HG02623 (cell line): Measurements from ENCODE around the gene NSF.
"Not testable (repeated sequence)": the region's sequence is repeated elsewhere in the genome, so short reads cannot be mapped to it uniquely, and the experiment has no call there.

Experiments used
- ATAC-seq: cut with Tn5 transposase; IDR thresholded peaks from one replicate; pipeline ENCODE4 v1.9.1; 2021; ENCODE audit warnings: moderate library complexity; ENCODE audit not compliant: unreplicated experiment

NSF gene

GRCh38 chr17:46753776-46754175, 163.3 kb downstream of the NSF start:
- ATAC-seq: no peak

- no peak for ATAC-seq
Measured at GRCh38 chr17:46756081-46756735, 165.7 kb downstream of the NSF start.

DNA sequence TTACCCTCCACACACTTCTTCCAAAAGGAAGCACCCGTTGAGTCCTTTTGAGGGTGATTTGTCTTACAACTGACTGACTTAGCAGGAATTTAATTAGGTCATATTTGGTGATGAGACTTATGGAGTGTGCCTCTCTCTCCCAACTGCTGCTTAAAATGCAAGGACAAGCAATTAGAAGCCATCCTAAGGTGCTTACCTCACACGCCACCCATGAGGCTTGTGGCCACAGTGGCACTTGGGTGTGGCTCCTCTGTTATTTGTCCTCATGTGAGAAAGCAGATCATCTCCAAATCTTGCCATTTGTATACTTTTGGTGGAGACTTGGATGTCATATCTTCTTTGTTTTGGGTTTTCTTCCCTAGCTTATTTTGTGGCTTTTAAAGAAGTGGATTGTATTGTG, 166.4 kb downstream of the NSF start:
- ATAC-seq: no peak

DNA sequence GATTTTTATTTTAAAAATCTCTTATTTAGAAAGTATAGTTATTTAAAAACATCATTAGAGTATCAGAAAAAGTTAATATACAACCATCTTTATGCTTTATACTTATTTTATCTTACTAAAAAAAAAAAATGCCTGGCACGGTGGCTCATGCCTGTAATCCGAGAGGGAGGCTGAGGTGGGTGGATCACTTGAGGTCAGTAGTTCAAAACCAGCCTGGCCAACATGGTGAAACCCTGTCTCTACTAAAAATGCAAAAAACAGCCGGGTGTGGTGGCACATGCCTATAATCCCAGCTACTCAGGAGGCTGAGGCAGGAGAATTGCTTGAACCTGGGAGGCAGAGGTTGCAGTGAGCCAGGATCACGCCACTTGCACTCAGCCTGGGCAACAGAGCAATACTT, 167.1 kb downstream of the NSF start:
- ATAC-seq: not testable (repeated sequence)

DNA sequence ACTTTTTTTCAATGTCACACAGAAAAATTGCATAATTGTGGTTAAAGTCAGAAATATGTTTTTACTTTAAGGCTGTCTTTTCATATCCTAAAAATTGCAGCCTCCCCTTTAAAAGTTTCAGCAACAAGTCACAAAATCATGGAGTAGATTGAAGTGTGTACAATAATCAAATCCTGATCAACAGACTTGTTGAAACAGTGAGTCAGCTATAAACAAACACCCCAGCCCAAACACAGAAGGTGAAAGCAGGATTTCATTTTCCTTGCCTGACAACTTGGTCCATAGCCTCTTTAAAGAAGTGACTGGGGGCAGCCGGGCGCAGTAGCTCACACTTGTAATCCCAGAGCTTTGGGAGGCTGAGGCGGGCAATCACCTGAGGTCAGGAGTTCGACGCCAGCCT, 168.1 kb downstream of the NSF start:
- ATAC-seq: no peak

DNA sequence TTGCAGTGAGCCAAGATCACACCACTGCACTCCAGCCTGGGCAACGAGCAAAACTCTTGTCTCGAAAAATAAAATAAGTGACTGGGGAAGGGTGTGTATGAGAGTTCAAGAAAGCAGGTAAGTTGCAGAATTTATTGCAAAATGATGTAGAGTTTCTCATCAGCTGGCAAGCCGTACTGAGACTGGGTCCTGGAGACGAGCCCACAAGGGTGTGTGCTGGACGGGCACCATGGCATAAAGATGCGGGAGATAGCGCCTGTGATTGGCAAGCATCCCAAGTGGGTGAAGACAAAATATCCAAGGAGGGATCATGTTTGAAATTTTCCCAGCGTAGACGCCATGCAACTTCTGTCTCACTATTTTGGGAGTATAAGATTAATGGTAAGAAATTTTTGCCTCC, 168.7 kb downstream of the NSF start:
- no peak for ATAC-seq

- ATAC-seq: no peak
Measured at GRCh38 chr17:46763416-46763815, 172.9 kb downstream of the NSF start.

GRCh38 chr17:46764000-46764708, 173.7 kb downstream of the NSF start:
- no peak for ATAC-seq

DNA sequence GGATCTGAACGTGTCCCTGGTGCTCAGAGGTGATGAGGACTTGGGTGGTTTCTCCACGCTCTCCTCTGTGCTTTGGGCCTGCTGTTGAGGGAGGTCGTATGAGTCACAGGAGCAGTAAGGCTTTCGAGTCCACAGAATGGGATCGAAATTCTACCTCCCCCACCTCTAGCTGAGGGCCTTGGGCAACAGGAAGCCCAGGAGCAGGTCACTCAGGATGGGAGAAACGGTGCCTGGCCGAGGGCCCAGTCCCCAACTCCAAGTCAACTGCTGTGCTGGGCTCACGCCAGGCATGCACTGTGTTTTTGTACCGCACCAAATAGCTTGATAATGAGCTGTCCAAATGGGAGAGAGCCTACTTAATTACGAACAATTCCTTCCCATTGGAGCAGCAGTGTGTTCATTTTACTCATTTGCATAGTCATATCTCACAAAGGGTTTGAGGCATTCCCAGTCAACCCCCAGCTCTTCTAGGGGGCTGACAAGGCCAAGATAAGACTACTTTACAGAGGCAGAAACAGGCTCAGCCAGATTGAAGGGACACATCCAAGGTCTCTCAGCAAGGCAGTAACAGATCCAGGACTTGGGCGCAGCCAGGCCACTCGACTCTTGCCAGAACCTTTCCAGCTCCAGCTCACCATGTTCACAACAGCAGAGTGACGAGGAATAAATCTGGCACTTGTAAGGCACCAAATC, 174.4 kb downstream of the NSF start:
- no peak for ATAC-seq

DNA sequence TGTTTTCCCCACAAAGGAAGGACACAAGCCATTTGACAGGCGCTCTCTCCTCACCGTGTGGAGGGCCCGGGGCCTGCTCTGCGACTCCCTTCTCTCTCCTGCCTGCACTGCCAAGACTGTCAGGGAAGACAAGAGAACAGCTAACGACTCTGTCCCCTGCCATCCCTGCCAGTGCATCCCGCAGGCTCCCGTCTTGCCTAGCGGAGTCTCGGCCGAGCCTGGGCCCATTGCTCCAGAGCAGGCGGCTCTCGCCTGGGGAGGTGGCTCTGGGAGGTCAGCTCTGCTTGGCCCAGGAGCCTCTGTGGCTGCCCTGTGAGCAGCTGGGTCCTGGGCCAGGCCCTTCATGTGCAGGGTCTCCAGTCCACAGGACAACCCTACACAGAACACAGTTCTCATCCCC, 175.0 kb downstream of the NSF start:
- ATAC-seq: no peak

- no peak for ATAC-seq
Measured at GRCh38 chr17:46766493-46767491, 176.3 kb downstream of the NSF start.

DNA sequence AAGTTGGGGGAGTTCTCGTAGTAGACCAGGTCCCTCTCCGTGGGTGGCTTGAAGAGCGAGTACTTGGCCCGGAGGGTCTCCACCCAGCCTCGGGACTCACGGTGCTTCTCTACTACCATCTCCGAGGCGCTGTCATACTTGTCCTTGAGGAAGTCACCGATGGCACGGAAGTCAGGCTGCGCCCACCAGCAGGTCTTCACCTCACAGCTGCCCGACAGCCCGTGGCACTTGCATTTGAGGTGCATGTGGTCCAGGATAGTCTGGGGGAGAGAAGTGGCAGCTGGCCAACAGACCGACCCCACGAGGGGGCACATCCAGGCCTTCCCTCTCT, 178.0 kb downstream of the NSF start:
- no peak for ATAC-seq

GRCh38 chr17:46768896-46769295, 178.4 kb downstream of the NSF start:
- not testable (repeated sequence) for ATAC-seq

DNA sequence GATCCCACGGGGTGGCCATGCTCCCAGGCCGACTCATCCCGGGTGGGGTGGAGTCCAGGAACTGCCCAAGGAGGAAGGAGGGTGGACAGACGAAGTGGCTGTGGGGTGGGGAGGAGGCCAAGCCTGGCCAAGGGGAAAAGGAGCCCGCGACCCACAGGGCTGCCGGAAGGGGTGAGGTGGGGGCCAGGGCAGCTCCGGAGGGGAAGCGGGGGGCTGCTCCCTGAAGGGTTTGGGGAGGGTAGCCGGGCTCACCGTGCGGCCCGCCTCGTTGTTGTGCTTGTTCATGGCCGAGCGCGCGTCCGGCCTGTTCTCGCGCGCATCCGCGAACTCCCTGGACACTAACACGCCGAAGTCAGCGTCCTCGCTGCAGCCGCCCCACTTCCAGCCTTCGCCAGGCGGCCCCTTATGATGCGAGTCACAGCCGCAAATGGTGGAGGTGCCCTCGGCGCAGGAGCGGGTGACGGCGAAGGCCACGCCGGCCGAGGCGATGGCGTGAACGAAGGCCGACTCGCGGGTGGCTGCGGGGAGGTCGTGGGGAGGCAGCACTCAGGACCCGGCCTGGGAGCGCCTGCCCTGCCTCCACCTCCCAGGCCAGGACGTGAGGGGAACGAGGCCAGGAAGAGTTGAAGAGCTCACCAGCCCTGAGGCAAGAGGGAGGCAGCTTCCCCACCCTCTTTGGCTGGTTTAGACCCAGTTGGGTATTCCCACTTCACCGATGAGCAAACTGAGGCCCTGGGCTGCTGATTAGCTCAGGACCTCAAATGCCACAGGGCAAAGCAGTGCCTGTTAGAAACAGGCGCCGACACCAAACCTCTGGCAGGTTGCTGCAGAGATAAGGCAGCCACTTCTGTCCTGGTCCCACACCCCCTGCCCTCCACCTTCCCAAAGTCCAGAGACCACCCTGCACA, 179.3 kb downstream of the NSF start:
- no peak for ATAC-seq

DNA sequence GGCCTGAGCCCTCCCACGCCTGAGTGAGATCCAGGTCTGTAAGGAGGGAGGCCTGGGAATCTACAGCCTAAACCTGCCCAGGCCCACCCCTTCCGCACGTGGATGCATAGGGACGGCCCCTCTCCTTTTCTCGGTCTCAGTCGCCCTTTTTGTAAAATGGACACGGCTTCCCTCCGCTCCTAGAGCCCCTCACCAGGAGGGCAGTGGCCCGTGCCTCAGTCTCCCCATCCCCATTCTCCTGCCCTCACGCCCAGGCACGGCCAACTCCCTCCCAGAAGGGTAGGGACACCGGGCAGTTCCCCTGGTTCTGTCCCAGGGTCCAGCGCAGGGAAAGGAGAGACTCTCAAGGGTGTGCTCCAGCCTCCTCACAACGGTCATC, 180.0 kb downstream of the NSF start:
- ATAC-seq: no peak

DNA sequence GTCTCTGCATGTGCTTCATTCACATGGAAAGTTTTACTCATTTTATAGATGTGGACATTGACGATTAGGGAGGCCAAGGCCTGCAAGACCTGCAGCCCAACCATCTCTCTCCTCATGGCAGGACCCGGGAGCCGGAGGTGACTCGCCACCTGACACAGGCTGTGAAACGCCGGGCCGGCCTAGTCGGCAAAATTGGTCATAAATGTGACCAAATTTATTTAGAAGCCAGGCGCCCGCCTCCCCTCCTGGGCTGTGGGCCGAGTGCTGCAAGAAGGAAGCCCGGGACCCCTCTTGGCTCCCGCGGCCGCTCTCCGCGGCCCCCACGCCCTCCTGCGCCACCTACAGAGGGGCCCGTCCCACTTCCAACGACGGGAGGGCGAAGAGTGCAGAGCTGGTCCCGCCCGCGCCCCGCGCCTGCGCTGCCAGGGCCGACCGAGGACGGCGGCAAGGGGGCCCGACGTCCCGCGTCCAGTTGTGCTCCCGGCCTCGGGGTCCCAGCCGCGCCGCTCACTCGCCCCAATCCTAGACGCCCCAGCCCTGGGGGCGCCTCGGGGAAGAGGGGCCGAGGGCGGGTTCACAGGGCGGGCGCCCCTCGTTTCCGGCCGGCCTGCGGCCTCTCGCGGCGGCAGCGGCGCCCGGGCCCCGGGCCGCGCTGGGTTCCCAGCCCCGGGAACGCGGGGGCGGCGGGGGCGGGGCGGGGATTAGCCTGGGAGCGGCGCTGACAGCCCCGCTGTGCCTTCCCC, 180.5 kb downstream of the NSF start:
- ATAC-seq: no peak

- no peak for ATAC-seq
Measured at GRCh38 chr17:46771561-46772474, 181.3 kb downstream of the NSF start.

DNA sequence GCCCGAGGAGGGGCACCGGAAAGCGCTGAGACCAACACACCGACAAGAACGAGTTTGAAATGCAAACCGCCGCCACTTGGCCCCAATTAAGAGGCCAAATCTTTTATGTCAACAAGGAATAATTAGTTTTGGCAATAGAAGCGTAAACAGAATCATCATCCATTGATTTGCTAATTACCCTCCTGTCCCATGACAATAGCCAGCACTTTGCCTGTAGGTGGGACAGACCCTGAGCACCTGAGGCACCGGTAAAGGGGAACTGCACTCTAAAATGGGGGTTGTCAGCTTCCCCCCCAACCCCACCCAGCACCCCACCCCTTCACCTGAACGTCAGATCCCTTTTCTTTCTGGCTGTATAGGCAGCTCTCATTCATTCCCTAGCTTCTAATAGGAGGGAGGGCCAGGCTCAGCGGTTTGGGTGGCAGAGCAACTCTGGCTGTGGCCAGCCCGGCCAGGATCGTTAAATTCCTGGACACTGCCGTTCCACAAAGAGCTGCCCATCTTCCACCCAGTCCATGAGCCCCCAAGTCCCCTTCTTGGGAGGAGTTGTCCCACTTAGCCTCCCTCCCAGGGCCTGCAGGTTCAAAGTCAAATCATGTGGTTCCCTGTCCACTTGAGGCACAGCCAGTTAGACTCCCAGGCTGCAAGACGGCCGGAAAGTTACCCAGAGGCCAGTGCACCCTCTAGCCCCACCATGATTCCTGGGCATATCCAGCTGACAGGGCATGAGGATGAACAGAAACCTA, 182.2 kb downstream of the NSF start:
- no peak for ATAC-seq
